ENCODE measurements around the gene ARHGAP15. TPM values are rescaled to one million over a fixed set of nuclear protein-coding genes. Genes with fewer than 3 reads are reported as not detected.

The ARHGAP15 gene
- polyA plus RNA-seq, 2 of the 4 experiments (the other 2 are of a cell fraction), result 0.34 TPM; not detected in 1

- no peak for FAIRE-seq
- Histone ChIP-seq H3K27ac (no peak overlapping the region), H3K9me3 (peaks cover 3% of the 10 kb centered on the region; the same call in 1 of the 3 replicates), H3K4me3 (no peak overlapping the region), H3K4me1 (no peaks in the 10 kb centered on the region), H3K4me2 (no peak overlapping the region)
- ChIA-PET CTCF (no interaction called here), POLR2A (no interaction called here)
- TF ChIP-seq HDAC2 (IDR thresholded peaks at IDR 0.05), result no peak
- TF ChIP-seq HOXB5 (CRISPR knock-in tag; IDR thresholded peaks at IDR 0.05), result no peak
- TF ChIP-seq HOXB13 (CRISPR knock-in tag; IDR thresholded peaks at IDR 0.05; ENCODE audit: low read depth), result no peak
- no peak for TF ChIP-seq EHF (CRISPR knock-in tag; IDR thresholded peaks at IDR 0.05)
- ATAC-seq, result no peak
- no peak for DNase-seq (ENCODE audit: low read depth in 1 of 2, low spot score in 1 of 2)
These were observed 523.5 kb downstream of the ARHGAP15 start for GRCh38 chr2:143652692-143653091.

DNA sequence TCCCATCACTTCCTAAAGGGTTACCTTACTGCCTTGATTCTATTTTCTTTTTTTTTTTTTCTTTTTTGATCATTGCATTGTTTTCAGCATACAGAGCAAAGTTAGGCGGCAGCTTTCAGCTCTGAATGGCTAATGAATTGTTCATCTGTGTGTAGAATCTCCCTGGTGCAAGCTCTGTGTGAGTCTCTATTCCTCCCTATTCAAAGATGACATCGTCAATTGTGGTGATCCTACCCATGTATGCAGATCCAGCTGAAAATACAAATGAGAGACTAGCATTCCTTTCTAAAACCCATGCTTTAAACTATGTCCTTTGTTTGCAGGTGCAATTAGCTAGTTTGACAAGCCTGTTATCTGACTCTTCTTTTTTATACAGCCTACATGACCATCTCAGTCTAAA lies 539.0 kb downstream of the ARHGAP15 start:
- Histone ChIP-seq H3K4me1 (no peaks in the 10 kb centered on the region), H3K4me3 (no peak overlapping the region), H3K27ac (no peak overlapping the region), H3K9me3 (no peaks in the 10 kb centered on the region), H3K4me2 (no peak overlapping the region)
- ChIA-PET POLR2A (no interaction called here), CTCF (no interaction called here)
- TF ChIP-seq, protein P1, sequence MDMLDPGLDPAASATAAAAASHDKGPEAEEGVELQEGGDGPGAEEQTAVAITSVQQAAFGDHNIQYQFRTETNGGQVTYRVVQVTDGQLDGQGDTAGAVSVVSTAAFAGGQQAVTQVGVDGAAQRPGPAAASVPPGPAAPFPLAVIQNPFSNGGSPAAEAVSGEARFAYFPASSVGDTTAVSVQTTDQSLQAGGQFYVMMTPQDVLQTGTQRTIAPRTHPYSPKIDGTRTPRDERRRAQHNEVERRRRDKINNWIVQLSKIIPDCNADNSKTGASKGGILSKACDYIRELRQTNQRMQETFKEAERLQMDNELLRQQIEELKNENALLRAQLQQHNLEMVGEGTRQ (IDR thresholded peaks at IDR 0.05), result no peak
- TF ChIP-seq HES2 (IDR thresholded peaks at IDR 0.05), result no peak
- DNase-seq (ENCODE audit: low read depth in 1 of 2, low spot score in 1 of 2), result no peak
- no peak for ATAC-seq
- 57% methylated on average over 2 of the region's 2 CpGs for WGBS (ENCODE audit: missing lambda C conversion rate)
- FAIRE-seq, result no peak

DNA sequence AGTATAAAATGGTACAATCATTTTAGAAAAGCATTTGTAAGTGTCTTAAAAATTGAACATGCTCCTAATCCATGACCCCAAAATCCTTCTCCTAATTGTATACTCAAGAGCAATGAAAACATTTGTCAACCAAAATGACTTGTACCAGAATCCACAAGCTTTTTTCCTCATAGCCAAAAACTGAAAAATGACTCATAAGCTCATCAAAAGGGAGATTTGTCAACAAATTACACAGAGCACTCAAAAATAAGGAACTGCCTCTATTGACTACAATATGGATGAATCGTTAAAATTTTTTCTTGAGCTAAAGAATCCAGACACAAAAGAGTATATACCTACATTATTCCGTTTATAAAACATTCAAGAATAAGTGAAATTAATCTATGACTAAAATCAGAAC lies 544.8 kb downstream of the ARHGAP15 start:
- no peak overlapping the region for H3K4me3 ChIP-seq
- TF ChIP-seq FOSB (CRISPR knock-in tag; IDR thresholded peaks at IDR 0.05) (no peak), HEYL (CRISPR knock-in tag; IDR thresholded peaks at IDR 0.05) (no peak), EP300 (IDR thresholded peaks at IDR 0.05) (no peak), E2F6 (IDR thresholded peaks at IDR 0.05; ENCODE audit: borderline replicate concordance, low read depth) (no peak), MAFK (IDR thresholded peaks at IDR 0.05; ENCODE audit: partially characterized antibody) (no peak), CHD4 (IDR thresholded peaks at IDR 0.05; ENCODE audit: borderline replicate concordance) (no peak), GATA3 (IDR thresholded peaks at IDR 0.05; ENCODE audit: borderline replicate concordance) (no peak), HES2 (IDR thresholded peaks at IDR 0.05) (no peak), ESRRA (IDR thresholded peaks at IDR 0.05; ENCODE audit: borderline replicate concordance, low read length) (no peak), ZFP36 (IDR thresholded peaks at IDR 0.05; ENCODE audit: borderline replicate concordance, partially characterized antibody) (no peak), HOXA7 (CRISPR knock-in tag; IDR thresholded peaks at IDR 0.05) (no peak), CHD2 (IDR thresholded peaks at IDR 0.05; ENCODE audit: low read length, partially characterized antibody) (no peak), SMC3 (IDR thresholded peaks at IDR 0.05) (no peak), POLR2A (IDR thresholded peaks at IDR 0.05; ENCODE audit: low read length) (no peak), NR3C1 (IDR thresholded peaks at IDR 0.05) (no peak), CBX8 (IDR thresholded peaks at IDR 0.05) (no peak)
- TF ChIP-seq, protein P2, sequence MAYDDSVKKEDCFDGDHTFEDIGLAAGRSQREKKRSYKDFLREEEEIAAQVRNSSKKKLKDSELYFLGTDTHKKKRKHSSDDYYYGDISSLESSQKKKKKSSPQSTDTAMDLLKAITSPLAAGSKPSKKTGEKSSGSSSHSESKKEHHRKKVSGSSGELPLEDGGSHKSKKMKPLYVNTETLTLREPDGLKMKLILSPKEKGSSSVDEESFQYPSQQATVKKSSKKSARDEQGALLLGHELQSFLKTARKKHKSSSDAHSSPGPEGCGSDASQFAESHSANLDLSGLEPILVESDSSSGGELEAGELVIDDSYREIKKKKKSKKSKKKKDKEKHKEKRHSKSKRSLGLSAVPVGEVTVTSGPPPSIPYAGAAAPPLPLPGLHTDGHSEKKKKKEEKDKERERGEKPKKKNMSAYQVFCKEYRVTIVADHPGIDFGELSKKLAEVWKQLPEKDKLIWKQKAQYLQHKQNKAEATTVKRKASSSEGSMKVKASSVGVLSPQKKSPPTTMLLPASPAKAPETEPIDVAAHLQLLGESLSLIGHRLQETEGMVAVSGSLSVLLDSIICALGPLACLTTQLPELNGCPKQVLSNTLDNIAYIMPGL (CRISPR knock-in tag; IDR thresholded peaks at IDR 0.05; ENCODE audit: borderline replicate concordance), result no peak
- TF ChIP-seq, protein P3, sequence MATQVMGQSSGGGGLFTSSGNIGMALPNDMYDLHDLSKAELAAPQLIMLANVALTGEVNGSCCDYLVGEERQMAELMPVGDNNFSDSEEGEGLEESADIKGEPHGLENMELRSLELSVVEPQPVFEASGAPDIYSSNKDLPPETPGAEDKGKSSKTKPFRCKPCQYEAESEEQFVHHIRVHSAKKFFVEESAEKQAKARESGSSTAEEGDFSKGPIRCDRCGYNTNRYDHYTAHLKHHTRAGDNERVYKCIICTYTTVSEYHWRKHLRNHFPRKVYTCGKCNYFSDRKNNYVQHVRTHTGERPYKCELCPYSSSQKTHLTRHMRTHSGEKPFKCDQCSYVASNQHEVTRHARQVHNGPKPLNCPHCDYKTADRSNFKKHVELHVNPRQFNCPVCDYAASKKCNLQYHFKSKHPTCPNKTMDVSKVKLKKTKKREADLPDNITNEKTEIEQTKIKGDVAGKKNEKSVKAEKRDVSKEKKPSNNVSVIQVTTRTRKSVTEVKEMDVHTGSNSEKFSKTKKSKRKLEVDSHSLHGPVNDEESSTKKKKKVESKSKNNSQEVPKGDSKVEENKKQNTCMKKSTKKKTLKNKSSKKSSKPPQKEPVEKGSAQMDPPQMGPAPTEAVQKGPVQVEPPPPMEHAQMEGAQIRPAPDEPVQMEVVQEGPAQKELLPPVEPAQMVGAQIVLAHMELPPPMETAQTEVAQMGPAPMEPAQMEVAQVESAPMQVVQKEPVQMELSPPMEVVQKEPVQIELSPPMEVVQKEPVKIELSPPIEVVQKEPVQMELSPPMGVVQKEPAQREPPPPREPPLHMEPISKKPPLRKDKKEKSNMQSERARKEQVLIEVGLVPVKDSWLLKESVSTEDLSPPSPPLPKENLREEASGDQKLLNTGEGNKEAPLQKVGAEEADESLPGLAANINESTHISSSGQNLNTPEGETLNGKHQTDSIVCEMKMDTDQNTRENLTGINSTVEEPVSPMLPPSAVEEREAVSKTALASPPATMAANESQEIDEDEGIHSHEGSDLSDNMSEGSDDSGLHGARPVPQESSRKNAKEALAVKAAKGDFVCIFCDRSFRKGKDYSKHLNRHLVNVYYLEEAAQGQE (IDR thresholded peaks at IDR 0.05), result no peak
- no peak overlapping the region for H3K27ac ChIP-seq
- H3K9me3 ChIP-seq, result no peaks in the 10 kb centered on the region
- ATAC-seq (no peak), FAIRE-seq (no peak), DNase-seq (ENCODE audit: low read depth in 1 of 2, low spot score in 1 of 2) (no peak)
- H3K4me2 ChIP-seq, result no peak overlapping the region
- H3K4me1 ChIP-seq, result no peaks in the 10 kb centered on the region
- ChIA-PET CTCF (interaction anchor here (1.0 kb wide), 1 partner anchor 13 kb away, joined by 3 read pairs; no protein-coding TSS in a partner anchor), POLR2A (no interaction called here)
- WGBS (ENCODE audit: missing lambda C conversion rate), result 5% methylated on average over 2 of the region's 2 CpGs

Data from A549 (cell line).